SJCRH30 (cell line): Measurements from ENCODE around the gene MICAL2. TPM values are rescaled to one million over a fixed set of nuclear protein-coding genes. Genes with fewer than 3 reads are reported as not detected.
A peak's percentile ranks its signal among the peaks of the same experiment; 100 is the strongest.

Source experiments
- DNase-seq, 2 experiments: peaks; one replicate each; pipeline ENCODE4 v3.0.0-alpha.2; 2015 to 2020
- H3K27ac ChIP-seq: fragments of 250-450 bp; sonication (Bioruptor Pico); 2 replicates; pipeline ENCODE4 v1.5.1; 2020; ENCODE audit warnings: mild to moderate bottlenecking, moderate library complexity
- H3K27me3 ChIP-seq: fragments of 250-450 bp; sonication (Bioruptor Pico); 2 replicates; pipeline ENCODE4 v1.5.1; 2020; ENCODE audit warnings: mild to moderate bottlenecking, moderate library complexity
- H3K36me3 ChIP-seq: fragments of 250-450 bp; sonication (Bioruptor Pico); 2 replicates; pipeline ENCODE4 v1.5.1; 2020; ENCODE audit warnings: mild to moderate bottlenecking, moderate library complexity
- H3K4me1 ChIP-seq: fragments of 250-450 bp; sonication (Bioruptor Pico); 2 replicates; pipeline ENCODE4 v1.5.1; 2020; ENCODE audit warnings: mild to moderate bottlenecking, moderate library complexity
- H3K4me3 ChIP-seq: fragments of 250-450 bp; sonication (Bioruptor Pico); 2 replicates; pipeline ENCODE4 v1.5.1; 2020; ENCODE audit warnings: mild to moderate bottlenecking, moderate library complexity
- H3K9me3 ChIP-seq: fragments of 250-450 bp; sonication (Bioruptor Pico); replicated peaks from 2 replicates; pipeline ENCODE4 v1.5.1; 2020; ENCODE audit warnings: mild to moderate bottlenecking, moderate library complexity
- total RNA-seq: library from RNA; depleted of rRNA; stranded (reverse); fragments of >200 nt; shearing (Covaris generic); gene quantifications from 2 replicates; pipeline ENCODE4 v1.2.3, GENCODE V29; 2014

MICAL2 gene
- total RNA-seq, 1 experiment from 2014 or later = 7.8 TPM

- Histone ChIP-seq H3K4me3 (no peak overlapping the region), H3K27ac (no peak overlapping the region), H3K36me3 (no peaks in the 10 kb centered on the region), H3K4me1 (peaks cover 44% of the 10 kb centered on the region), H3K9me3 (no peaks in the 10 kb centered on the region), H3K27me3 (no peaks in the 10 kb centered on the region)
- DNase-seq = no peak
Observed at GRCh38 chr11:12166299-12167060, 56.1 kb downstream of the MICAL2 start.

GRCh38 chr11:12167061-12168000 lies 56.9 kb downstream of the MICAL2 start:
- Histone ChIP-seq H3K27ac (peak overlapping the region; percentile 8; the same call in 1 of the 2 replicates), H3K4me3 (no peak overlapping the region), H3K4me1 (peaks cover 45% of the 10 kb centered on the region), H3K36me3 (no peaks in the 10 kb centered on the region), H3K27me3 (no peaks in the 10 kb centered on the region), H3K9me3 (0 out of 2 replicates have a peak, but pooled peaks cover 4% of the 10 kb centered on the region)
- no peak for DNase-seq

- no peaks in the 10 kb centered on the region for H3K27me3 ChIP-seq
- no peak overlapping the region for H3K27ac ChIP-seq
- H3K9me3 ChIP-seq = 0 out of 2 replicates have a peak, but pooled peaks cover 4% of the 10 kb centered on the region
- no peaks in the 10 kb centered on the region for H3K36me3 ChIP-seq
- peaks cover 38% of the 10 kb centered on the region for H3K4me1 ChIP-seq
- no peak for DNase-seq
- no peak overlapping the region for H3K4me3 ChIP-seq
Observed at GRCh38 chr11:12168114-12168513, 57.7 kb downstream of the MICAL2 start.

DNA sequence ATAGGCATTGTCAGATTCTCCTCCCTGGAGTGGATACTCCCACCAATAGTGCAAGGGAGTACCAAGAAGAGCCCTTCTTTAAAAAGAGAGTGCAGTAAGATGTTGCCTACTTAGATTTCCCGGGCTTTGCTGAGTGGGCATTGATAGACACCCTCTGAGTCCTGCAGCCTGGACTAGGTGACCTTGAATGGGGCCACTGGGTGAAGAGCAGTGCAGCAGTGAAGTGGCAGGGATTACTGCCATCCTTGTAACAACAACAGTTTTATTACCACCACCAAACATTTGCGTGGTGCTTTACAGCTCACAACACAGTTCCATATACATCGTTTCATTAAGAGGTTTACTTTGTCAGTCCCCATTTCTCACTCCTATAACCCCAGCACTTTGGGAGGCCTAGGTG lies 59.4 kb downstream of the MICAL2 start:
- DNase-seq = no peak
- Histone ChIP-seq H3K36me3 (no peaks in the 10 kb centered on the region), H3K4me3 (no peak overlapping the region), H3K4me1 (peaks cover 29% of the 10 kb centered on the region), H3K9me3 (0 out of 2 replicates have a peak, but pooled peaks cover 4% of the 10 kb centered on the region), H3K27me3 (no peaks in the 10 kb centered on the region), H3K27ac (no peak overlapping the region)

DNA sequence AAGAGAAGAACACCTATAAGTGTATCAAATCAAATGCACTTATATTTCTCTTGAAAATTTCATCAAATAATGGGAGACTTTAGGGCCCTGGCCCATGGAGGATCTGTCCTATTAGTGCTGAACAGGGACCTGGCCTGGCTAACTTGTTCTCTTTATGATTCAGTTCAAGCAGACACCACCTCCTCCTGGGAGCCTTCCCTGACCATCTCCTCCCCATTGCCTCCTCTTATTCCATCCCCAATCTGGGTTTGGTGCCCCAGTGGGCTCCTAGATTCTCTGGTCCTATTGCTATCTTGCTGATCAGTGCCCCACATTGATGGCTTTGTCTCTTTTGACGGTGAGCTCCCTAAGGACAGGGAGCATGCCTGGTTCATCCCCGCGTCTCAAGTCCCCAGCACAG lies 60.1 kb downstream of the MICAL2 start:
- peak overlapping the region; percentile 8; the same call in 1 of the 2 replicates for H3K27ac ChIP-seq
- no peak overlapping the region for H3K4me3 ChIP-seq
- no peaks in the 10 kb centered on the region for H3K27me3 ChIP-seq
- H3K36me3 ChIP-seq = no peaks in the 10 kb centered on the region
- no peak for DNase-seq
- peaks cover 29% of the 10 kb centered on the region for H3K4me1 ChIP-seq
- 0 out of 2 replicates have a peak, but pooled peaks cover 4% of the 10 kb centered on the region for H3K9me3 ChIP-seq

DNA sequence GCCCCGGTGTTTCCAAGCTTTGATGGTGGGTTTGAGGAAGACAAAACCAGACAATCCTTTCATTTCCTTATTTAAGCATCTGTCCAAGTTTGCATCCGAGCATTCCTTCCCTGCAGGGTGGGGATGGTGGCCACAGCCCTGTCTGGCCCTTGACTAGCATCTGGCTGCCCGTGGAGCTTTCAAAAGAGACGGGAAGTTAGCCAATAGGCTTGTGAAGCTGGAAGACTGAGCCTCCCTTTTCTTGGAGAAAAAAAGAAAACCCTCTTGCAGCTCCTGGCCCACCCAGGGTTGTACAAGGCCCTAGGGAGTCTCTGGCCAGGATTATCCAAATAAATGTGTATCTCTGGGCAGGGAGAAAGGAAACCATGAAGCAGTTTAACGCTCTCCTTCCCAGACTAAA lies 60.6 kb downstream of the MICAL2 start:
- Histone ChIP-seq H3K9me3 (0 out of 2 replicates have a peak, but pooled peaks cover 4% of the 10 kb centered on the region), H3K4me3 (no peak overlapping the region), H3K4me1 (peaks cover 29% of the 10 kb centered on the region), H3K36me3 (no peaks in the 10 kb centered on the region), H3K27ac (peak overlapping the region; percentile 8; the same call in 1 of the 2 replicates), H3K27me3 (no peaks in the 10 kb centered on the region)
- DNase-seq = peak; percentile 85 to 86

DNA sequence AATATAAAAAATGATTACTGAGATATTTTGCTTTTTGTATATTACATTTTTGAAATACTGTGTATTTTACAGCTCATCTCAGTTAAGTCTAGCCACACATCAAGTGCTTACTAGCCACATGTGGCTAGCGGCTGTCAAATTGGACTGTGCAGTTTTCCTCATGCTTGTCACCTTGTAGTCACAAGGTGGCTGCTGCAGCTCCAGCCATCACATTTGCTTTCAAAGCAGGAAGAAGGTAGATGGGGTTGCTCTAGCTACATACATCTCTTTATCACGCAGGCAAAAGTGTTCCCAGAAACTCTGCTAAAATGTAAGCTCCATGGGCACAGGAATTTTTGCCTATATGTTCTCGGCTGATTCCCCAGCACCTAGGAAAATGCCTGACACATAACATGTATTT lies 61.5 kb downstream of the MICAL2 start:
- H3K36me3 ChIP-seq = no peaks in the 10 kb centered on the region
- H3K27ac ChIP-seq = no peak overlapping the region
- no peaks in the 10 kb centered on the region for H3K27me3 ChIP-seq
- H3K4me3 ChIP-seq = no peak overlapping the region
- no peak for DNase-seq
- 0 out of 2 replicates have a peak, but pooled peaks cover 4% of the 10 kb centered on the region for H3K9me3 ChIP-seq
- H3K4me1 ChIP-seq = peaks cover 29% of the 10 kb centered on the region

DNA sequence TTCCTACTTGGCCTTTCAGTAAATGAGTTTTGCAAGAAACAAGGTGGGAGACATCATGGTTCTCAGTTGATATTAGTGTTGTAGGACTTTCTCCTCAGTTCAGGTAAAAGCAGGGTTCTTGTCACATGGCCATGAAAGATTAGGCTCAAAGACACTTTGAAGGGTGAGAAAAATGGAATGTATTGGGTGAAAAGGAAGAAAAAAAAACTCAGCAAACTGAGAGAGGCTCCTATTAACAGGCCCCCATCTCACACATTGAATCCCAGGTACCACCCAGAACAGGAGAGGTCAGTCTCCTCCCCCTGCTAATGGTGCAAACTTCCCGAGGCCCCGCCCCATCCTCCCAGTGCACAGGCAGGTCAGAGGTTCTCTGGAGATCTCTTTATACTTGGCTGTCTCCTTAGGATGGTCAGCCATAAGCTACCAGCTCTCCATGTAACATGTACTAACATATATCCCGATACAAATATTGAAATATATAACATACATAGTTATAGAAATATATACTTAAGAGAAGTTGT lies 62.2 kb downstream of the MICAL2 start:
- Histone ChIP-seq H3K27ac (no peak overlapping the region), H3K27me3 (no peaks in the 10 kb centered on the region), H3K4me1 (peaks cover 22% of the 10 kb centered on the region), H3K9me3 (0 out of 2 replicates have a peak, but pooled peaks cover 4% of the 10 kb centered on the region), H3K36me3 (no peaks in the 10 kb centered on the region), H3K4me3 (no peak overlapping the region)
- no peak for DNase-seq

GRCh38 chr11:12173111-12173510 lies 62.7 kb downstream of the MICAL2 start:
- H3K36me3 ChIP-seq = no peaks in the 10 kb centered on the region
- H3K4me3 ChIP-seq = no peak overlapping the region
- no peaks in the 10 kb centered on the region for H3K27me3 ChIP-seq
- H3K27ac ChIP-seq = no peak overlapping the region
- DNase-seq = no peak
- 0 out of 2 replicates have a peak, but pooled peaks cover 4% of the 10 kb centered on the region for H3K9me3 ChIP-seq
- peaks cover 19% of the 10 kb centered on the region for H3K4me1 ChIP-seq

GRCh38 chr11:12174128-12174476 lies 63.7 kb downstream of the MICAL2 start:
- H3K9me3 ChIP-seq = 0 out of 2 replicates have a peak, but pooled peaks cover 4% of the 10 kb centered on the region
- peaks cover 25% of the 10 kb centered on the region for H3K4me1 ChIP-seq
- H3K4me3 ChIP-seq = no peak overlapping the region
- no peaks in the 10 kb centered on the region for H3K27me3 ChIP-seq
- no peak for DNase-seq
- no peak overlapping the region for H3K27ac ChIP-seq
- no peaks in the 10 kb centered on the region for H3K36me3 ChIP-seq

GRCh38 chr11:12174477-12175143 lies 64.2 kb downstream of the MICAL2 start:
- H3K9me3 ChIP-seq = 0 out of 2 replicates have a peak, but pooled peaks cover 4% of the 10 kb centered on the region
- H3K27ac ChIP-seq = no peak overlapping the region
- H3K4me3 ChIP-seq = no peak overlapping the region
- peaks cover 29% of the 10 kb centered on the region for H3K4me1 ChIP-seq
- H3K27me3 ChIP-seq = no peaks in the 10 kb centered on the region
- no peak for DNase-seq
- no peaks in the 10 kb centered on the region for H3K36me3 ChIP-seq

DNA sequence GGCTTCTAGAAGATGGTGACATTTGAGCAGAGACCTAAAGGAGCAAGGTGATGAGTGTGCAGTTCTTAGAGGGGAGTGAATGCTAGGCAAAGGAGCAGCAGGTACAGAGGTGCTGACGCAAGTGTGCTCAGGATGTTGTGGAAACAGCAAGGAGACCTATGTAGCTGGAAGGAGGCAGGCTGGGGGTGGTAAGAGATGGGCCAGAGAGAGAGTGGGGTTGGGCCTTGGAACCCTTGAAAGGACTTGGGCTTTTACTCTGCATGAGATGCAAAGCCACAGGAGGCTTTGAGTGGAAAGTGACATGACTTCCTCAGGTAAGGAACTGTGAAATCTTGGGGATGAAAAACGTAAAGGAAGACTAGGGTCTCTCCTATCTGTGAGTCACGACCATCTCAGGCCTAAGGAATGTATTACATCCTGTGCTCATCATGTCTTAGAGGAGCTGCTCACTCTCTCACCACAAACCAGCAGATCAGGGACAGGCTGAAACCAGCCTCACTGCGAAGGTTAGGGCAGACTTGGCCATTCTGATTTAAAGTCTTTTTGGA lies 65.4 kb downstream of the MICAL2 start:
- H3K4me3 ChIP-seq = no peak overlapping the region
- no peaks in the 10 kb centered on the region for H3K27me3 ChIP-seq
- DNase-seq = no peak
- H3K36me3 ChIP-seq = no peaks in the 10 kb centered on the region
- 0 out of 2 replicates have a peak, but pooled peaks cover 4% of the 10 kb centered on the region for H3K9me3 ChIP-seq
- no peak overlapping the region for H3K27ac ChIP-seq
- H3K4me1 ChIP-seq = peaks cover 33% of the 10 kb centered on the region

GRCh38 chr11:12176410-12176809 lies 66.0 kb downstream of the MICAL2 start:
- H3K9me3 ChIP-seq = 0 out of 2 replicates have a peak, but pooled peaks cover 4% of the 10 kb centered on the region
- H3K27me3 ChIP-seq = no peaks in the 10 kb centered on the region
- no peak overlapping the region for H3K27ac ChIP-seq
- H3K4me1 ChIP-seq = peaks cover 33% of the 10 kb centered on the region
- no peaks in the 10 kb centered on the region for H3K36me3 ChIP-seq
- DNase-seq = no peak
- no peak overlapping the region for H3K4me3 ChIP-seq

DNA sequence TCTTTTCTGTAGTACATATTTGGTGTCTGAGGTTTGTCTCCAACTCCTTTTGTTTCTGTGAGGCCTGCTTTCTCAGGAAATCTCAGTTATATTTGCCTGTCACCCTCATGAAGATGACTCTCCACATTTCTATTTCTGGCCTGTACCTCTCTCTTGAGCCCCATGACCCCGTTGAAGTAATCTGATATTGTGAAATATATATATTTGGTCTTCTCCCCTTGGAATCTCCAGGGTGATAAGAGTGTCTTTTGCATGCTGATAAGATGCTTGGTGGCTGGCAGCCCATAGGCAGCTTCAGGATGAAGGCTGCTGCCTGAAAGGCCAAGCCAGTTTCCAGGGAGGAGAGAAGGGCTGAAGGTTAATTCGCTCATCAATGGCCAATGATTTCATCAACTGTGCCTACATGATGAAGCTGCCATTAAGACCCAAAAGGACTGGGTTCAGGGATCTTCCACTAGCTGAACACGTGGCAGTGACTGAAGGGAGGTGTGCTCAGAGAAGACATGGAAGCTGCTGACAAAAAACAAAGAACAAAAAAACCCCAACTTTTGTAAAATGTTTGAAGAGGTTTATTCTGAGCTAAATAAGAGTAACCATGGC lies 67.4 kb downstream of the MICAL2 start:
- no peak overlapping the region for H3K4me3 ChIP-seq
- peaks cover 46% of the 10 kb centered on the region for H3K4me1 ChIP-seq
- no peaks in the 10 kb centered on the region for H3K9me3 ChIP-seq
- no peaks in the 10 kb centered on the region for H3K27me3 ChIP-seq
- DNase-seq = no peak
- H3K36me3 ChIP-seq = no peaks in the 10 kb centered on the region
- H3K27ac ChIP-seq = no peak overlapping the region
